B cell (primary cell): ENCODE measurements around the gene THYN1. TPM values are rescaled to one million over a fixed set of nuclear protein-coding genes. Genes with fewer than 3 reads are reported as not detected.

Experiments
- ATAC-seq: fragments of 200-7000 bp; cut with Tn5 transposase; one replicate; pipeline ENCODE4 v1.10.0; 2021; ENCODE audit warnings: low read depth, mild to moderate bottlenecking, moderate number of reproducible peaks, moderate library complexity
- CTCF ChIA-PET: fragments of 350-600 bp; sonication (Branson Sonifier 250); formaldehyde crosslinking; loops from one replicate; lab custom pipeline; 2021; ENCODE audit warnings: antibody characterized with exemption, inconsistent platforms; lab: Charles Lee
- POLR2A ChIA-PET: fragments of 350-600 bp; sonication (Branson Sonifier 250); formaldehyde crosslinking; loops from one replicate; lab custom pipeline; 2021; ENCODE audit warnings: antibody characterized with exemption; lab: Charles Lee
- DNase-seq: peaks from one replicate; pipeline ENCODE4 v3.0.0; 2013
- H2AFZ ChIP-seq: 2 replicates; pipeline ENCODE4 v1.6.1; 2012; ENCODE audit warnings: mild to moderate bottlenecking, low read depth, low read length; ENCODE audit not compliant: insufficient read depth, poor library complexity, severe bottlenecking
- H3K27ac ChIP-seq, 2 donors: 1 replicate in 1 of 2; 2 replicates in 1 of 2; pipeline ENCODE4 v1.5.1; 2012 to 2013; ENCODE audit warnings: low read length in 2 of 2, mild to moderate bottlenecking in 2 of 2, moderate library complexity in 1 of 2
- H3K27me3 ChIP-seq, 4 experiments: fragments of 200-600 bp in 1 of 4; sonication (generic) in 1 of 4; replicated peaks in 1 of 4; 1 replicate in 2 of 4; 2 replicates in 2 of 4; pipeline versions ENCODE4 v1.6.1 to v1.7.0; 2013 to 2016; ENCODE audit warnings: low read length in 3 of 4, mild to moderate bottlenecking in 2 of 4, mixed read lengths in 1 of 4, moderate library complexity in 1 of 4; ENCODE audit not compliant: insufficient read depth in 4 of 4, control insufficient read depth in 3 of 4; ENCODE audit errors: control extremely low read depth in 1 of 4
- H3K36me3 ChIP-seq, 2 experiments: replicated peaks in 1 of 2; 1 replicate in 1 of 2; 2 replicates in 1 of 2; pipeline versions ENCODE4 v1.6.1 to v1.7.1; 2013; ENCODE audit warnings: low read length in 1 of 2; ENCODE audit not compliant: insufficient read depth in 2 of 2, control insufficient read depth in 1 of 2; ENCODE audit errors: control extremely low read depth in 1 of 2, extremely low read depth in 1 of 2
- H3K4me1 ChIP-seq, 2 donors: fragments of 200-600 bp in 1 of 2; sonication (generic) in 1 of 2; 1 replicate in 1 of 2; 2 replicates in 1 of 2; pipeline versions ENCODE4 v1.5.1 to v1.6.1; 2013 to 2017; ENCODE audit warnings: low read length in 2 of 2; ENCODE audit not compliant: control insufficient read depth in 2 of 2, insufficient read depth in 2 of 2
- H3K4me2 ChIP-seq: replicated peaks from 2 replicates; pipeline ENCODE3; 2012; ENCODE audit warnings: mild to moderate bottlenecking, low read depth, low read length; ENCODE audit not compliant: poor library complexity, severe bottlenecking
- H3K4me3 ChIP-seq, 5 experiments: fragments of 200-600 bp in 1 of 5; sonication (generic) in 1 of 5; 1 replicate in 3 of 5; 2 replicates in 2 of 5; pipeline versions ENCODE4 v1.5.1 to v1.7.0; 2011 to 2016; ENCODE audit warnings: low read length in 4 of 5, mild to moderate bottlenecking in 4 of 5, low read depth in 2 of 5, control low read depth in 1 of 5, moderate library complexity in 1 of 5; ENCODE audit not compliant: insufficient read depth in 1 of 5; ENCODE audit errors: control extremely low read depth in 1 of 5, extremely low read depth in 1 of 5
- H3K79me2 ChIP-seq: fragments of 200-600 bp; sonication (generic); one replicate; pipeline ENCODE4 v1.6.0; 2016; ENCODE audit warnings: low read length; ENCODE audit not compliant: control insufficient read depth, insufficient read depth
- H3K9ac ChIP-seq: fragments of 200-600 bp; sonication (generic); 2 replicates; pipeline ENCODE4 v1.6.1; 2017; ENCODE audit warnings: mild to moderate bottlenecking, low read length, moderate library complexity
- H3K9me3 ChIP-seq, 3 donors: one replicate each; pipeline versions ENCODE4 v1.6.1 to v1.7.1; 2013; ENCODE audit warnings: low read length in 2 of 3; ENCODE audit not compliant: control insufficient read depth in 2 of 3, insufficient read depth in 1 of 3; ENCODE audit errors: control extremely low read depth in 1 of 3
- H4K20me1 ChIP-seq: 2 replicates; pipeline ENCODE4 v1.6.0; 2012; ENCODE audit warnings: mild to moderate bottlenecking, low read length; ENCODE audit not compliant: insufficient read depth, control insufficient read depth, poor library complexity, severe bottlenecking
- H3K27ac Mint-ChIP-seq: one replicate; pipeline ENCODE4 v1.8.0; 2021; ENCODE audit warnings: mixed read lengths
- H3K27me3 Mint-ChIP-seq: one replicate; pipeline ENCODE4 v1.8.0; 2021; ENCODE audit warnings: mixed read lengths
- H3K4me1 Mint-ChIP-seq: one replicate; pipeline ENCODE4 v1.8.0; 2021; ENCODE audit warnings: mixed read lengths
- H3K4me3 Mint-ChIP-seq: one replicate; pipeline ENCODE4 v1.8.0; 2021; ENCODE audit warnings: mixed read lengths
- H3K9me3 Mint-ChIP-seq: one replicate; pipeline ENCODE4 v1.8.0; 2022; ENCODE audit warnings: mixed read lengths; ENCODE audit not compliant: insufficient read depth
- EZH2 ChIP-seq: IDR thresholded peaks from 2 replicates; pipeline ENCODE4 v1.6.1; 2012; ENCODE audit warnings: borderline replicate concordance, low read depth, mild to moderate bottlenecking, moderate library complexity, low read length; ENCODE audit not compliant: insufficient read depth, poor library complexity, severe bottlenecking
- WGBS: methylation state at CpG from one replicate; pipeline ENCODE4 v1.1.5; 2013; ENCODE audit warnings: missing lambda C conversion rate; ENCODE audit not compliant: insufficient coverage; 5-methylcytosine and 5-hydroxymethylcytosine counted together
- intact Hi-C: fragments of 100-400 bp; cut with micrococcal nuclease; formaldehyde crosslinking; loops from one replicate; pipeline ENCODE4 v1.10.0; 2022
- polyA plus RNA-seq: library from polyadenylated mRNA; depleted of rRNA; stranded (reverse); fragments of >200 nt; gene quantifications from 2 replicates; pipeline ENCODE4 v1.2.3, GENCODE V29; 2012
- total RNA-seq, 2 donors: library from RNA; stranded (reverse); fragments of 120-200 nt in 1 of 2; gene quantifications; 1 replicate in 1 of 2; 2 replicates in 1 of 2; pipeline versions ENCODE4 v1.2.3 to v1.2.4, GENCODE V29; 2013 to 2022
- TF ChIP-seq, protein P1 (sequence below): fragments of 200-600 bp; IDR thresholded peaks from one replicate; pipeline ENCODE4 v1.8.0; 2022; ENCODE audit warnings: antibody characterized with exemption, mild to moderate bottlenecking

THYN1 gene
- total and polyA plus RNA-seq, 2 donors (not counting 1 experiment from before 2014, with no cell fraction given), result 36.3 to 38.4 TPM

DNA sequence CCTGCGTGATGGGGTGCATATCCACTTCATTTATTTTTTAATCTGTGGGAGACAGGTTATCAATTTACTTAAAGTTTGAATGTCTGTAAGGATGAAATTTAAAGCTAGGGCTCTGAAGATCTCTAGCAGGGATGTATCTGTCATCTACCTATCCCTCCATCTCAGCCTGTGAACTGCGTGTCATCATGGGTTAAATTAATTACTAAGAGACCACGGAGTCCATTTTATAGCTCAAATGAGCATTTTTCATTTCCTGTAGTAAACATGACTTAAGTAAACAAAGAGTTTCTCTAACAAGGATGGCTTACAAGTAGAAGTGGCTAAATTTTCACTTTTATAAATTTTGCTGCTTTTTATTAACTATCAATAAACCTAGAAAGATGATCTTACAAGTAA is 20.2 kb upstream of the THYN1 start:
- no peak overlapping the region for H3K4me3 Mint-ChIP-seq
- Histone ChIP-seq H3K4me1 (peaks cover 21 to 37% of the 10 kb centered on the region in 2 donors), H3K27me3 (peaks cover 1 to 61% (median 50%) of the 10 kb centered on the region in 4 experiments), H2AFZ (no peak overlapping the region), H3K9me3 (peaks cover 0 to 23% (median under 1%) of the 10 kb centered on the region in 3 donors), H4K20me1 (no peaks in the 10 kb centered on the region), H3K9ac (no peak overlapping the region), H3K4me2 (no peak overlapping the region), H3K27ac (no peak overlapping the region), H3K36me3 (no peaks in the 10 kb centered on the region), H3K79me2 (no peaks in the 10 kb centered on the region), H3K4me3 (no peak overlapping the region)
- ATAC-seq (no peak), DNase-seq (no peak)
- intact Hi-C loops, result no loop called here
- no CpG with 5 or more reads among the region's 3 CpGs for WGBS
- peaks cover 67% of the 10 kb centered on the region for H3K27me3 Mint-ChIP-seq
- no peaks in the 10 kb centered on the region for H3K9me3 Mint-ChIP-seq
- ChIA-PET CTCF (interaction anchor here (0.7 to 2.3 kb wide), 3 partner anchors 11 to 1292 kb away, joined by 3 to 10 read pairs (median 3); no protein-coding TSS in a partner anchor), POLR2A (no interaction called here)
- no peak overlapping the region for H3K27ac Mint-ChIP-seq
- peaks cover 22% of the 10 kb centered on the region for H3K4me1 Mint-ChIP-seq
- TF ChIP-seq EZH2, result no peak
- TF ChIP-seq, protein P1, sequence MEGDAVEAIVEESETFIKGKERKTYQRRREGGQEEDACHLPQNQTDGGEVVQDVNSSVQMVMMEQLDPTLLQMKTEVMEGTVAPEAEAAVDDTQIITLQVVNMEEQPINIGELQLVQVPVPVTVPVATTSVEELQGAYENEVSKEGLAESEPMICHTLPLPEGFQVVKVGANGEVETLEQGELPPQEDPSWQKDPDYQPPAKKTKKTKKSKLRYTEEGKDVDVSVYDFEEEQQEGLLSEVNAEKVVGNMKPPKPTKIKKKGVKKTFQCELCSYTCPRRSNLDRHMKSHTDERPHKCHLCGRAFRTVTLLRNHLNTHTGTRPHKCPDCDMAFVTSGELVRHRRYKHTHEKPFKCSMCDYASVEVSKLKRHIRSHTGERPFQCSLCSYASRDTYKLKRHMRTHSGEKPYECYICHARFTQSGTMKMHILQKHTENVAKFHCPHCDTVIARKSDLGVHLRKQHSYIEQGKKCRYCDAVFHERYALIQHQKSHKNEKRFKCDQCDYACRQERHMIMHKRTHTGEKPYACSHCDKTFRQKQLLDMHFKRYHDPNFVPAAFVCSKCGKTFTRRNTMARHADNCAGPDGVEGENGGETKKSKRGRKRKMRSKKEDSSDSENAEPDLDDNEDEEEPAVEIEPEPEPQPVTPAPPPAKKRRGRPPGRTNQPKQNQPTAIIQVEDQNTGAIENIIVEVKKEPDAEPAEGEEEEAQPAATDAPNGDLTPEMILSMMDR, result no peak

DNA sequence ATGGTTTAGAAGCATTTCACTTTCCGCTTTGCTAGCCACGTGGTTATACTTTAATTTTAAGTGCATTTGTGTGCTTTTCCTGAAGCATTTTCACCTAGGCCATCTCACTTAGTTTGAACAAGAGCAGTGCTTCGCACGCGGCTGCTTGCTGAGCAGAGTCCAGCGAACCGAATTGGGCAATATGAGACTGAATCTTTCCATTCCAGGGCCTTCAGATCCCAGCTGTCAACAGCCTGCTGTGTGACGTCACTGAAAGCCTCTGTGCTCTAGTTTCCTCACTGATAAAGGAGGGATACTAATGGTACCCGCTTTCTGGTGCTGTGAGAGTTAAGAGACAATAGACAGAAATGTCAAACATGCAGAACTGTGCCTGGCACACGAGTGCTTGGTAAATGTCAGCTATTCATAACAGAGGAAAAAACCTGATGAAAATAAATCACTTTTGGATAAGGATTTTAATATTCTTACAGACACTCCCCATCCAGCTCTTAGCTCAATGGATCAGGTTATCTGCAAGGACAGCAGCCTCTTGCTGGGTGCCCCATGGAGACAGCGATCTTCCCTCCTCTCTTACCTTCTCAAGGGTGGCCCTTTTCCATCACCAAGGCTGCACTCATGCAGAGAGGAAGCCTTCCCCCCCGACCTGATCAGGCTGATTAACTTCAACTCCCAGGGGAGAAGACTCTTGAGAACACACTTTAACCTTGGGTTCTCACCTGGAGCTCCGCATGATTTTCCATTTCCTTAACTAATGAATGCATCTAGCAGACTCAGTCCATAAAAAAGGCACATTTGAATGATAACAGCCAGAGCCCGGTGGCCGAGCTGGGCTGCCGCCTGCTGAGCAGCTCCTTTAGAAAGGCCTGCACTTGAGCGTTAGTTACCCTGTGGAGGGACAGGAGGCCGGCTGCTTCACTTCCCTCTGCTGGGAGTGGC is 19.5 kb upstream of the THYN1 start:
- H3K4me3 ChIP-seq, result no peak overlapping the region
- H3K4me3 Mint-ChIP-seq, result no peak overlapping the region
- H3K36me3 ChIP-seq, result no peaks in the 10 kb centered on the region
- TF ChIP-seq, protein P1, result no peak
- TF ChIP-seq EZH2, result no peak
- ChIA-PET POLR2A (no interaction called here), CTCF (interaction anchor here (2.3 kb wide), 1 partner anchor 10 kb away, joined by 10 read pairs; no protein-coding TSS in a partner anchor)
- no peaks in the 10 kb centered on the region for H4K20me1 ChIP-seq
- H3K27ac Mint-ChIP-seq, result no peak overlapping the region
- no peak for DNase-seq
- peaks cover 66% of the 10 kb centered on the region for H3K27me3 Mint-ChIP-seq
- H3K9me3 Mint-ChIP-seq, result no peaks in the 10 kb centered on the region
- no peak overlapping the region for H3K4me2 ChIP-seq
- H2AFZ ChIP-seq, result no peak overlapping the region
- ATAC-seq, result no peak
- peaks cover 21% of the 10 kb centered on the region for H3K4me1 Mint-ChIP-seq
- peaks cover 0 to 17% (median 0%) of the 10 kb centered on the region in 3 donors for H3K9me3 ChIP-seq
- 45% methylated on average over 14 of the region's 18 CpGs for WGBS
- peaks cover 1 to 55% (median 46%) of the 10 kb centered on the region in 4 experiments for H3K27me3 ChIP-seq
- H3K4me1 ChIP-seq, result peaks cover 21 to 35% of the 10 kb centered on the region in 2 donors
- no peak overlapping the region for H3K27ac ChIP-seq
- no peak overlapping the region for H3K9ac ChIP-seq
- intact Hi-C loops, result no loop called here
- H3K79me2 ChIP-seq, result no peaks in the 10 kb centered on the region
